ENCODE results near the gene MGAT1.

The MGAT1 gene

GRCh38 chr5:180803181-180804128, 849 bp upstream of the MGAT1 start:
- no peak for DNase-seq (ENCODE audit: low read depth)

GRCh38 chr5:180801596-180802324, 846 bp downstream of the MGAT1 start:
- DNase-seq (ENCODE audit: low read depth): no peak
- no peak for TF ChIP-seq CTCF (conservative IDR thresholded peaks at IDR 0.05; ENCODE audit: low read depth, low read length)
- H3K4me3 ChIP-seq (ENCODE audit: low read length): peak overlapping the region; percentile 85

More at GRCh38 chr5:180803181-180804128, 849 bp upstream of the MGAT1 start:
- TF ChIP-seq CTCF (conservative IDR thresholded peaks at IDR 0.05; ENCODE audit: low read depth, low read length): peak; percentile 16
- peak overlapping the region; percentile 52 for H3K4me3 ChIP-seq (ENCODE audit: low read length)

- no peak overlapping the region for H3K4me3 ChIP-seq (ENCODE audit: low read length)
- TF ChIP-seq CTCF (conservative IDR thresholded peaks at IDR 0.05; ENCODE audit: low read depth, low read length): peak; percentile 8
- DNase-seq (ENCODE audit: low read depth): no peak
These were observed 2.5 kb downstream of the MGAT1 start for GRCh38 chr5:180799902-180800801.

- peak; percentile 40 for TF ChIP-seq CTCF (conservative IDR thresholded peaks at IDR 0.05; ENCODE audit: low read depth, low read length)
- no peak overlapping the region for H3K4me3 ChIP-seq (ENCODE audit: low read length)
- no peak for DNase-seq (ENCODE audit: low read depth)
These were observed 3.4 kb downstream of the MGAT1 start for GRCh38 chr5:180799194-180799593.

- no peak overlapping the region for H3K4me3 ChIP-seq (ENCODE audit: low read length)
- DNase-seq (ENCODE audit: low read depth): no peak
- no peak for TF ChIP-seq CTCF (conservative IDR thresholded peaks at IDR 0.05; ENCODE audit: low read depth, low read length)
These were observed 4.4 kb downstream of the MGAT1 start for GRCh38 chr5:180798193-180798592.

GRCh38 chr5:180797256-180798192, 5.1 kb downstream of the MGAT1 start:
- no peak overlapping the region for H3K4me3 ChIP-seq (ENCODE audit: low read length)
- DNase-seq (ENCODE audit: low read depth): no peak
- TF ChIP-seq CTCF (conservative IDR thresholded peaks at IDR 0.05; ENCODE audit: low read depth, low read length): no peak

Data from retinal pigment epithelial cell (primary cell).